Activated naive CD8-positive, alpha-beta T cell treated with anti-CD3 and anti-CD28 coated beads, Interleukin-2, amount 10 ng/mL, durations not matched to agents 7 days and 5 days (primary cell): ENCODE measurements around the gene CAPN5. TPM values are rescaled to one million over a fixed set of nuclear protein-coding genes. Genes with fewer than 3 reads are reported as not detected.

Source experiments
- ATAC-seq: fragments of 150-1000 bp; cut with Tn5 transposase; one replicate; pipeline ENCODE4 v1.10.0; 2021; ENCODE audit warnings: low read depth, moderate library complexity
- POLR2A ChIA-PET: fragments of 350-600 bp; sonication (Branson Sonifier 250); formaldehyde crosslinking; loops from one replicate; lab custom pipeline; 2021; ENCODE audit warnings: antibody characterized with exemption; lab: Charles Lee
- DNase-seq: peaks from one replicate; pipeline ENCODE4 v3.0.0; 2021
- H3K27ac Mint-ChIP-seq: one replicate; pipeline ENCODE4 v1.8.0; 2022; ENCODE audit warnings: mild to moderate bottlenecking, mixed read lengths
- H3K27me3 Mint-ChIP-seq: one replicate; pipeline ENCODE4 v1.8.0; 2022; ENCODE audit warnings: mild to moderate bottlenecking, moderate library complexity, mixed read lengths
- H3K36me3 Mint-ChIP-seq: one replicate; pipeline ENCODE4 v1.8.0; 2021; ENCODE audit warnings: mild to moderate bottlenecking, mixed read lengths
- H3K4me1 Mint-ChIP-seq: one replicate; pipeline ENCODE4 v1.8.0; 2021; ENCODE audit warnings: mixed read lengths
- H3K4me3 Mint-ChIP-seq: one replicate; pipeline ENCODE4 v1.8.0; 2022; ENCODE audit warnings: mild to moderate bottlenecking, moderate library complexity, mixed read lengths
- H3K9me3 Mint-ChIP-seq: one replicate; pipeline ENCODE4 v1.8.0; 2021; ENCODE audit warnings: mixed read lengths
- total RNA-seq, 2 experiments: library from RNA; stranded (reverse); gene quantifications; one replicate each; pipeline ENCODE4 v1.2.3, GENCODE V29; 2021

CAPN5 gene
- total RNA-seq, 2 experiments from 2014 or later: 2.8 to 3.8 TPM

GRCh38 chr11:77139201-77139600 lies 72.4 kb downstream of the CAPN5 start:
- no peak overlapping the region for H3K27ac Mint-ChIP-seq
- H3K4me3 Mint-ChIP-seq: no peak overlapping the region
- no peaks in the 10 kb centered on the region for H3K9me3 Mint-ChIP-seq
- POLR2A ChIA-PET: no interaction called here
- no peak for DNase-seq
- ATAC-seq: no peak
- H3K27me3 Mint-ChIP-seq: peaks cover 68% of the 10 kb centered on the region
- H3K4me1 Mint-ChIP-seq: peaks cover 25% of the 10 kb centered on the region
- H3K36me3 Mint-ChIP-seq: no peaks in the 10 kb centered on the region

GRCh38 chr11:77140231-77140851 lies 73.6 kb downstream of the CAPN5 start:
- DNase-seq (no peak), ATAC-seq (no peak)
- Mint-ChIP-seq H3K9me3 (no peaks in the 10 kb centered on the region), H3K4me1 (peaks cover 25% of the 10 kb centered on the region), H3K4me3 (no peak overlapping the region), H3K27ac (no peak overlapping the region), H3K27me3 (peaks cover 63% of the 10 kb centered on the region), H3K36me3 (no peaks in the 10 kb centered on the region)
- POLR2A ChIA-PET: no interaction called here

- Mint-ChIP-seq H3K27ac (no peak overlapping the region), H3K36me3 (no peaks in the 10 kb centered on the region), H3K27me3 (peaks cover 60% of the 10 kb centered on the region), H3K4me3 (no peak overlapping the region), H3K4me1 (peaks cover 22% of the 10 kb centered on the region), H3K9me3 (no peaks in the 10 kb centered on the region)
- POLR2A ChIA-PET: no interaction called here
- DNase-seq (no peak), ATAC-seq (no peak)
These were observed 74.3 kb downstream of the CAPN5 start for GRCh38 chr11:77141034-77141433.

GRCh38 chr11:77141475-77141874 lies 74.7 kb downstream of the CAPN5 start:
- H3K9me3 Mint-ChIP-seq: no peaks in the 10 kb centered on the region
- H3K4me3 Mint-ChIP-seq: no peak overlapping the region
- DNase-seq (no peak), ATAC-seq (no peak)
- H3K36me3 Mint-ChIP-seq: no peaks in the 10 kb centered on the region
- peaks cover 22% of the 10 kb centered on the region for H3K4me1 Mint-ChIP-seq
- POLR2A ChIA-PET: no interaction called here
- peaks cover 59% of the 10 kb centered on the region for H3K27me3 Mint-ChIP-seq
- H3K27ac Mint-ChIP-seq: no peak overlapping the region

- POLR2A ChIA-PET: no interaction called here
- no peaks in the 10 kb centered on the region for H3K36me3 Mint-ChIP-seq
- H3K4me1 Mint-ChIP-seq: peaks cover 20% of the 10 kb centered on the region
- ATAC-seq (peak; percentile 75), DNase-seq (no peak)
- peaks cover 59% of the 10 kb centered on the region for H3K27me3 Mint-ChIP-seq
- no peaks in the 10 kb centered on the region for H3K9me3 Mint-ChIP-seq
- H3K27ac Mint-ChIP-seq: peak overlapping the region; percentile 3
- H3K4me3 Mint-ChIP-seq: peak overlapping the region; percentile 8
These were observed 75.6 kb downstream of the CAPN5 start for GRCh38 chr11:77142091-77142975.

GRCh38 chr11:77143405-77144020 lies 76.7 kb downstream of the CAPN5 start:
- H3K27me3 Mint-ChIP-seq: peaks cover 58% of the 10 kb centered on the region
- no peak for DNase-seq

GRCh38 chr11:77144196-77144856 lies 77.6 kb downstream of the CAPN5 start:
- ATAC-seq (no peak), DNase-seq (no peak)
- Mint-ChIP-seq H3K27ac (no peak overlapping the region), H3K36me3 (no peaks in the 10 kb centered on the region), H3K4me1 (peaks cover 28% of the 10 kb centered on the region), H3K27me3 (peaks cover 52% of the 10 kb centered on the region), H3K4me3 (no peak overlapping the region), H3K9me3 (no peaks in the 10 kb centered on the region)
- POLR2A ChIA-PET: no interaction called here

More at GRCh38 chr11:77143405-77144020, 76.7 kb downstream of the CAPN5 start:
- POLR2A ChIA-PET: no interaction called here
- Mint-ChIP-seq H3K4me1 (peaks cover 26% of the 10 kb centered on the region), H3K36me3 (no peaks in the 10 kb centered on the region), H3K27ac (no peak overlapping the region), H3K9me3 (no peaks in the 10 kb centered on the region), H3K4me3 (no peak overlapping the region)
- no peak for ATAC-seq

GRCh38 chr11:77144857-77145428 lies 78.2 kb downstream of the CAPN5 start:
- H3K9me3 Mint-ChIP-seq: no peaks in the 10 kb centered on the region
- no peak overlapping the region for H3K4me3 Mint-ChIP-seq
- ATAC-seq (no peak), DNase-seq (no peak)
- POLR2A ChIA-PET: no interaction called here
- H3K36me3 Mint-ChIP-seq: no peaks in the 10 kb centered on the region
- peaks cover 50% of the 10 kb centered on the region for H3K27me3 Mint-ChIP-seq
- H3K27ac Mint-ChIP-seq: peak overlapping the region; percentile 5
- H3K4me1 Mint-ChIP-seq: peaks cover 28% of the 10 kb centered on the region

GRCh38 chr11:77146261-77147035 lies 79.7 kb downstream of the CAPN5 start:
- DNase-seq: no peak
- H3K9me3 Mint-ChIP-seq: no peaks in the 10 kb centered on the region
- peaks cover 29% of the 10 kb centered on the region for H3K4me1 Mint-ChIP-seq
- H3K27me3 Mint-ChIP-seq: peaks cover 53% of the 10 kb centered on the region
- POLR2A ChIA-PET: interaction anchor here (0.6 kb wide), 1 partner anchor 885 kb away, joined by 3 read pairs; no protein-coding TSS in a partner anchor
- no peak overlapping the region for H3K4me3 Mint-ChIP-seq
- H3K27ac Mint-ChIP-seq: no peak overlapping the region
- ATAC-seq: no peak
- no peaks in the 10 kb centered on the region for H3K36me3 Mint-ChIP-seq

GRCh38 chr11:77147036-77147315 lies 80.2 kb downstream of the CAPN5 start:
- Mint-ChIP-seq H3K27ac (no peak overlapping the region), H3K36me3 (no peaks in the 10 kb centered on the region), H3K9me3 (no peaks in the 10 kb centered on the region), H3K4me1 (peaks cover 29% of the 10 kb centered on the region), H3K27me3 (peaks cover 48% of the 10 kb centered on the region), H3K4me3 (no peak overlapping the region)
- no peak for DNase-seq
- no peak for ATAC-seq
- POLR2A ChIA-PET: no interaction called here

- H3K27ac Mint-ChIP-seq: no peak overlapping the region
- no peaks in the 10 kb centered on the region for H3K36me3 Mint-ChIP-seq
- ATAC-seq: peak; percentile 46
- DNase-seq: peak; percentile 62
- POLR2A ChIA-PET: no interaction called here
- H3K9me3 Mint-ChIP-seq: no peaks in the 10 kb centered on the region
- peaks cover 29% of the 10 kb centered on the region for H3K4me1 Mint-ChIP-seq
- H3K27me3 Mint-ChIP-seq: peaks cover 49% of the 10 kb centered on the region
- peak overlapping the region; percentile 58 for H3K4me3 Mint-ChIP-seq
These were observed 81.0 kb downstream of the CAPN5 start for GRCh38 chr11:77147668-77148321.

GRCh38 chr11:77148963-77149715 lies 82.4 kb downstream of the CAPN5 start:
- Mint-ChIP-seq H3K27me3 (peaks cover 46% of the 10 kb centered on the region), H3K9me3 (no peaks in the 10 kb centered on the region), H3K4me1 (peaks cover 32% of the 10 kb centered on the region), H3K27ac (no peak overlapping the region), H3K4me3 (peak overlapping the region; percentile 14), H3K36me3 (no peaks in the 10 kb centered on the region)
- ATAC-seq: no peak
- no peak for DNase-seq
- POLR2A ChIA-PET: no interaction called here
